ENCODE data around the gene PIP5KL1.

Gene PIP5KL1

GRCh38 chr9:127947841-127948710 lies 17.5 kb upstream of the PIP5KL1 start:
- DNase-seq, result no peak

DNA sequence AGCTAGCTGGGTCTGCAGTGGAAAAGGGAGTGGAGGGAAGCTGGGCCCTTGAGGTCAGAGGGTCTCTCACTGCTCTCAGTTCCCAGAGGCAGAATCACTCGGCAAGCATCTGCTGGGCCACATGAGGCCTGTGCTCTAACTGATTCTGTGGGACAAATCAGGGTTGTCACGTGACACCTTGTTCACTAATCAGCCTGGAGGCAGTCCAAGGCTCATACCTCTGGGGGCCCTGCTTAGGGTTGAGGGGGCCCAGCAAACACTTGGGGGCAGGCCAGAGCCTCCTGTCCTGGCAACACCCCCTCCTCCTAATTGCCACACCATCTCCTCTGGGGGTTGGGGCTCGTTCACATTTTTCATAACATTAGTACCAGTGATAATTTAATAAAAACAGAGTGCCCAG lies 16.2 kb upstream of the PIP5KL1 start:
- no peak for DNase-seq

GRCh38 chr9:127945942-127946341 lies 15.4 kb upstream of the PIP5KL1 start:
- no peak for DNase-seq

DNA sequence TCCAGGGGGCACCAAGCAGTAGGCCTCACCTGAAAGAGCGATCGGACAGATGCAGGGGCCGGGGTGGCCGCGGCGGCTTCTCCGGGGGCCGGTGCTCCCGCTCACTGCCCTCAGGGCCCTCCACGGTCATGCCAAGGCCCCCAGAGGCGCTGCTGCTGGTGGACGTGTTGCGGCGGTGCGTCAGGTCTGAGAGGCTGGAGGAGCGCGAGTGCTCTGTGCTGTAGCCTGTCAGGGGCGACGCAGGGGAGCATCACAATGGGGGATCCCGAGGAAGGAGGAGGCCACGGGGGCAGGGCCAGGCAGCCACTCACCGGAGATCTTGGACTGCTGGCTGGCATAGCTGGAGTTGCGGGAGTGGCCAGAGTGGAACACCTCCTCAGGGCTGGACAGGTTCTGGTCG lies 14.8 kb upstream of the PIP5KL1 start:
- DNase-seq, result no peak

- no peak for DNase-seq
Measured at GRCh38 chr9:127944586-127945218, 14.1 kb upstream of the PIP5KL1 start.

GRCh38 chr9:127943731-127944144 lies 13.2 kb upstream of the PIP5KL1 start:
- DNase-seq, result peak; percentile 83 to 89

DNA sequence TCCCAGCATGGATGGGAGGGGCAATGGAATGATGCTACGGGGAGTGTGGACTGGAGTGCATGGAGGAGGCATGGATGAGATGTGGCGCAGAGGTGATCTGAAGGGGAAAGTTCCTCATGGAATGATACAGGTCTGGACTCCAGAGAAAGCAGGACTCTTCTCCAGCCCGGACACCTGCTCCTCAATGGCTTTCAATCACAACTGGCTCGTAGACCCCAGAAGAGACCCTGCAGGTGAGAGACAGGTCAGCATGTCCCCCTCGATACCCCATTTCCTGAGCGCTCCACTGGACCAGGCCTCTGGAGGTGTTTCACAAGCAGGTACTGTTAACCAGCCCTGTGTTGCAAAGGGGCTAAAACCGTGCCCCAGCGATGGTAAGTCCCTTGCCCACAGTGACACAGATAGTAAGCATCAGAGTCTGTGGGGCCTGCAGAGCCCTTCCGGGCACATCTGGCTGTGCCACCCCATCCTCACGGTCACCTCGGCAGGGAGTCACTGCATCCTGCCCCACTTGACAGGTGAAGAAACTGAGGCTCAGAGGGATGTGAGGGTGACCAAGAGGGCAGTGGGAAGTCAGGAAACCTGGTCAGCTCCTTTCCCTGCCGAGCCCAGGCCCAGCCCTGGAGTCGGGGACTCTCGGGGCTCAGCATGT lies 12.6 kb upstream of the PIP5KL1 start:
- DNase-seq, result no peak

DNA sequence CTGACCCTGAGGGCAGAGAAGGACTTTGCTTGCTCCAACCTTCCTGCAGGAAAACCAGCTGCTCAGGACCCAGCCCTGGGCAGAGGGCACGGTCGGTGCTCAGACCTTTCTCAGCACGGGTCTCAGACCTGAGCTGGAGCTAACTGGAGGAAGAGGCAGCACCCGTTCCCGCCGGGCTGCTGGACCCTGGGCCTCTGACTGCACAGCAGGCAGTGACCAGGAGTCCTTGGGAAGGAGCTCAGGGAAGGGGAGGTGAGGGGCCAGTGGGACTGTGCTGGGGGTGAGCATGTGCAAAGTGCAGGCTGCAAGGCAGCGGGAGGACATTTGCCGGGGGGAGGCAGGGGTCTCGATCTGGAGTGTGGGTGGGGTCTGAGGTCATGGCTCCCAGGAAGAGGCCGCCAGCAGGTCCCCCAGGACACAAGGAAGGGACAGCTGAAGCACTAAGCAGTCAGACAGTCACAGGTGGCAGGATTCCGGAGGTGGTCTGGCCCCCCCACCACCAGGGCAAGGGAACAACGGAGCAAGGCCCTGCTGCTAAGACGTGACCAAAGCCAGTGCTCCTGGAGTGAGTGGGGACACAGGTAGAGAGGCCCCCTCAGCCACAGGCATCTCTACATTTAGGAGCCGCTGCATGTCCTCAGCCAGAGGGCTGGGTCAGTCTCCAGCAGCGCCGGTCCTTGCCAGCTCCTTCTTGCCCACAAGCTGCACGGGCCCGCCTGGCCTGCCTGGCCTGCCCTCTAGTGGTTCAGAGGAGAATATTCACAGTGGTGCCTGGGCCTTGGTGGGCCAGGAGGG lies 11.8 kb upstream of the PIP5KL1 start:
- peak; percentile 58 to 66 for DNase-seq

- peak in 1 of 2 experiments; percentile 24 for DNase-seq
Measured at GRCh38 chr9:127941961-127942215, 11.3 kb upstream of the PIP5KL1 start.

GRCh38 chr9:127941062-127941960 lies 10.7 kb upstream of the PIP5KL1 start:
- DNase-seq, result no peak

DNA sequence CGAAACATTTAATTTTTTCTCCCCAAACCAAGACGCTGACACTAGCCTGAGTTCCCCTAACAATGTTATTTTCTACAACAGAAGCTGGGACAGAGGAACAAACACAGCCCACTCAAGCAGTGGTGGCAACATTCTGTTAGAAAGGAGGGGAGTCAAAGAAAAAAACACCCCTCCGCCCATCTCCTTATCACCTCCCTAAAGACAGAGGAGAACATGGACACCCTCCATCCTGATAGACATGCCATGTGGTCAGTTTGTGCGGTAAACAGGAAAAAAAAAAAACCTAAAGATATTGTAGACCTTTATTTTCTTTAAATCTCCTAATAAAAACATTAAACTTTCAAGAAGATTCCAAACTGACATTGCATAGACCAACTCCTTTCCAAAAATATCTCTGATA lies 10.0 kb upstream of the PIP5KL1 start:
- DNase-seq, result no peak

GRCh38 chr9:127938298-127938690 lies 7.7 kb upstream of the PIP5KL1 start:
- no peak for DNase-seq

- DNase-seq, result peak; percentile 86 to 91
Measured at GRCh38 chr9:127937388-127938297, 7.1 kb upstream of the PIP5KL1 start, which contains the start of gene DPM2. Gene DPM2 (minus strand): TSS chr9:127937854. CDS start chr9:127937820, 34 bp downstream.

DNA sequence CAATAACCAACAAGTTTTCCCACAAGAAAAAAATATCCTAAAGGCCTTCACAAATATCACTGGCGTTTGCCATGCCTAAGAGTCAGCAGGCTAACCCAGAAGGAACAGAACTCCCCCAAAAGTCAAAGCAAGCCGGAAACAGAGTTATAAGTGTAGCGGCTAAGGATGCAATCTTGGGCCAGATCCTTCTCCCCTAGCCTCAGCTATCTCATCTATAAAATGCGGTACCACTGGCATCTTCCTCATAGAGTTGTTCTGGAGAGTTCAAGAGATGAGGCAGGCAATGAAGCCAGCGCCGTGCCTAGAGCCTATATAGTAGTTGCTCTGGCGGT lies 6.4 kb upstream of the PIP5KL1 start:
- no peak for DNase-seq

- DNase-seq, result no peak
Measured at GRCh38 chr9:127936347-127936852, 5.8 kb upstream of the PIP5KL1 start.

GRCh38 chr9:127935765-127936221 lies 5.2 kb upstream of the PIP5KL1 start:
- DNase-seq, result no peak

GRCh38 chr9:127934986-127935385 lies 4.4 kb upstream of the PIP5KL1 start:
- no peak for DNase-seq

GRCh38 chr9:127934248-127934647 lies 3.7 kb upstream of the PIP5KL1 start:
- no peak for DNase-seq

DNA sequence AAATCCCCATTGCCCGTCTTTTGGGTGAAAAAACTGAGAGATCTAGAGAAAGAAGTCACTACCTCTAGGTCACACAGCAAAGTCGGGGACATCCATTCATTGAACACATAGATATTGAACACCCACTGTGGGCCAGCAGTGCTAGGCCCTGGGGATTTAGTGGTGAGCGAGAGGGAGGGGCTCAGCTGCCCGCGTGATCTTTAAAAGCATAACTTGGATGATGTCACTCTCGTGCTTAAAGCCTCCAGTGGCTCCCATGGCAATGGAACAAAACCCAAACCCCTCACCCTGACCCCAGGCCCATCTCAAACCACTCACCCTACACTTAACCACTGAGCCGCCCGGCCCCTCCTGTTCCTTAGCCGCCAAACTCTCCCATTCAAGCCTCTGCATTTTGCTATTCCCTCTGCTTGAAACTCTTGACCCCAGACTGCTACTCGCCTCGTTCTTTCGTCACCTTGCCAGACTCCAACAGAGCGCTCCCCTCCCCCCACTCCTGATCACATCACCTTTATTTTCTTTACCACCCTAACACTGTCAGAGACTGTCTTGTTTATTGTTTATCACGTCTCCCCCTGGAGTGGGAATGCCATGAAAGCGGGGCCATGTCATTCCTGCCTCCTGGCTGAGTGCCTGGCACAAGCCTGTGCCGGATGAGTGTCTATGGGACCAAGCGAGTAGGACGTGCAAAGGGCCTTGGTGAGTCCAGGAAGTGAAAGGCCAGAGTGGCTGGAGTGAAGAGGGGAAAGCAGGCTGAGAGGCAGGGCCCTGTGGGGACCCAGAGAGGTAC lies 710 bp upstream of the PIP5KL1 start:
- peak; percentile 67 to 70 for DNase-seq

DNA sequence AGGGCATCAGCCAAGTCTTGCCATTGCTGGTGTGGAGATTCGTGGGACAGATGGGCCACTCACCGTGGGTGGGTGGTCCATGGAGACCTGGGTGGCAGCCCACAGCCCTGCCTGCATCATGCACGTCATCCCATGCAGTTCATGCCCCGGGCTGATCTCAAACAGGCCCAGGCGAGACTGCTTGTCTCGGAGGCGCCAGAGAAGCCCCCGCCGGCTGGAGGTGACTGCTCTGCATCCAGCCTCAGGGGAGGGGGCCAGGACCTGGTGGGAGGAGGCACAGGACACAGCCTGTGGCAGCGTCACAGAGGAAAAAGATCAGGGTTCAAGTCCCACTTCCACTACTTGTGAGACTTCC lies 975 bp downstream of the PIP5KL1 start:
- no peak for DNase-seq
